HL-60 (cell line): ENCODE data around the gene SCAMP2.

Source experiments
- CTCF ChIP-seq: IDR thresholded peaks from one replicate; pipeline ENCODE4 v1.5.1; 2011; ENCODE audit warnings: low read length, control low read depth, inconsistent platforms; ENCODE audit not compliant: insufficient read depth
- GABPA ChIP-seq: IDR thresholded peaks from 2 replicates; pipeline ENCODE4 v1.6.1; 2012; ENCODE audit warnings: low read depth
- POLR2AphosphoS5 ChIP-seq: IDR thresholded peaks from 2 replicates; pipeline ENCODE4 v1.6.1; 2012; ENCODE audit warnings: low read depth
- REST ChIP-seq: IDR thresholded peaks from 2 replicates; pipeline ENCODE4 v1.6.1; 2012; ENCODE audit warnings: low read depth; ENCODE audit not compliant: insufficient replicate concordance
- SPI1 ChIP-seq: IDR thresholded peaks from 2 replicates; pipeline ENCODE4 v1.6.1; 2012; ENCODE audit warnings: low read depth, mild to moderate bottlenecking, borderline replicate concordance

- TF ChIP-seq CTCF (peak; percentile 49), GABPA (no peak), REST (no peak), SPI1 (no peak), POLR2AphosphoS5 (no peak)
Measured at GRCh38 chr15:74901612-74902063, 28.5 kb upstream of the SCAMP2 start.
